Neural crest cell (in vitro differentiated cells): ENCODE results near the gene CBFA2T2. TPM values are rescaled to one million over a fixed set of nuclear protein-coding genes. Genes with fewer than 3 reads are reported as not detected.

Source experiments
- DNase-seq: peaks from one replicate; pipeline ENCODE4 v3.0.0; 2021; ENCODE audit warnings: low read depth, mixed read lengths, low spot score
- H3K27ac Mint-ChIP-seq: one replicate; pipeline ENCODE4 v1.8.0; 2021; ENCODE audit warnings: mild to moderate bottlenecking, mixed read lengths; ENCODE audit not compliant: unreplicated experiment
- H3K27me3 Mint-ChIP-seq: 2 replicates; pipeline ENCODE4 v1.8.0; 2021; ENCODE audit warnings: low read depth, mild to moderate bottlenecking, mixed read lengths
- H3K36me3 Mint-ChIP-seq: 2 replicates; pipeline ENCODE4 v1.8.0; 2021; ENCODE audit warnings: low read depth, mild to moderate bottlenecking, mixed read lengths
- H3K4me1 Mint-ChIP-seq: 2 replicates; pipeline ENCODE4 v1.8.0; 2021; ENCODE audit warnings: mixed read lengths
- H3K4me3 Mint-ChIP-seq: one replicate; pipeline ENCODE4 v1.8.0; 2021; ENCODE audit warnings: mild to moderate bottlenecking, mixed read lengths
- H3K9me3 Mint-ChIP-seq: 2 replicates; pipeline ENCODE4 v1.8.0; 2021; ENCODE audit warnings: mixed read lengths
- total RNA-seq: library from RNA; stranded (reverse); gene quantifications from 2 replicates; pipeline ENCODE4 v1.2.1, GENCODE V29; 2021
- TF ChIP-seq, protein P1 (sequence below): fragments of 200-600 bp; sonication (generic); conservative IDR thresholded peaks from 2 replicates; pipeline ENCODE4 v1.5.0; 2021; ENCODE audit warnings: antibody characterized with exemption, mild to moderate bottlenecking

Gene CBFA2T2
- total RNA-seq, 1 donor from 2014 or later = 36.5 TPM

DNA sequence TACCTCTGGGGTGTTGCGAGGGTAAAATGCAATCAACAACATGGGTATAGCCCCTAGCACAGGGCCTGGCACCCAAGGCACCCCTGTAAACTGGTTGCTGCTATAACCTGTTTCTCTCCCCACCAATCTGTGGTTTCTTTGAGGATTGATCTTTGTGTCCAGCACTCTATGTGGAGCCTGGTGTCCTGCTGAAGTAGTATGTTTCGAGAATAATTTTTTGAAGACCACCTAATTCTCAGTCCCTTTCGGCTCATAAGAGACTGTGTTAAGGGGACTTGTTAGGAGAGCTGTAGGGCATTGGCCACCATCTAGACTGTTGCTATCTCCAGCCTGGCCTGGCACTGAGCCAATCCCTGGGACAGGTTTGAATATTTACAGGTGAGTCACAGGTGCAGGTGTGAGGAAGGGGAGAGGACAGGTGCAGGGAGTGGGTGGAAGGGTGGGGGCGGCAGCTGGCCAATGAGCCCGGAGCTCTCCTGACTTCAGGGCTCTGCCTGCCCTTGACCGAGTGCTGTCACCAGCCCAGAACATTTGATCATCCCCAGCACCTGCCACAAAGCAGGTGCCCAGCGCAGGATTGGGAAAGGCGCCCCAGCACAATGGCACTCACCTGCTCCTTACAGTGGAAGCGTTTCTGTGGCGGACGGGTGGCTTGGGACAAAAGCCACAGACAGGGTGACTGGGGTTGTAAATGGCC is 164.2 kb downstream of the CBFA2T2 start:
- TF ChIP-seq, protein P1, sequence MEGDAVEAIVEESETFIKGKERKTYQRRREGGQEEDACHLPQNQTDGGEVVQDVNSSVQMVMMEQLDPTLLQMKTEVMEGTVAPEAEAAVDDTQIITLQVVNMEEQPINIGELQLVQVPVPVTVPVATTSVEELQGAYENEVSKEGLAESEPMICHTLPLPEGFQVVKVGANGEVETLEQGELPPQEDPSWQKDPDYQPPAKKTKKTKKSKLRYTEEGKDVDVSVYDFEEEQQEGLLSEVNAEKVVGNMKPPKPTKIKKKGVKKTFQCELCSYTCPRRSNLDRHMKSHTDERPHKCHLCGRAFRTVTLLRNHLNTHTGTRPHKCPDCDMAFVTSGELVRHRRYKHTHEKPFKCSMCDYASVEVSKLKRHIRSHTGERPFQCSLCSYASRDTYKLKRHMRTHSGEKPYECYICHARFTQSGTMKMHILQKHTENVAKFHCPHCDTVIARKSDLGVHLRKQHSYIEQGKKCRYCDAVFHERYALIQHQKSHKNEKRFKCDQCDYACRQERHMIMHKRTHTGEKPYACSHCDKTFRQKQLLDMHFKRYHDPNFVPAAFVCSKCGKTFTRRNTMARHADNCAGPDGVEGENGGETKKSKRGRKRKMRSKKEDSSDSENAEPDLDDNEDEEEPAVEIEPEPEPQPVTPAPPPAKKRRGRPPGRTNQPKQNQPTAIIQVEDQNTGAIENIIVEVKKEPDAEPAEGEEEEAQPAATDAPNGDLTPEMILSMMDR = no peak
- Mint-ChIP-seq H3K4me3 (peak overlapping the region; percentile 68), H3K27me3 (peaks cover 3% of the 10 kb centered on the region), H3K27ac (peak overlapping the region; percentile 54), H3K4me1 (peaks cover 25% of the 10 kb centered on the region), H3K9me3 (no peaks in the 10 kb centered on the region), H3K36me3 (peaks cover 2% of the 10 kb centered on the region)
- DNase-seq = no peak

GRCh38 chr20:33654680-33655161 is 164.8 kb downstream of the CBFA2T2 start:
- Mint-ChIP-seq H3K27ac (no peak overlapping the region), H3K4me3 (peak overlapping the region; percentile 65)
- TF ChIP-seq, protein P1 = no peak

GRCh38 chr20:33655164-33655563 is 165.3 kb downstream of the CBFA2T2 start:
- peak overlapping the region; percentile 65 for H3K4me3 Mint-ChIP-seq

More at GRCh38 chr20:33654680-33655161, 164.8 kb downstream of the CBFA2T2 start:
- DNase-seq = no peak
- Mint-ChIP-seq H3K27me3 (peaks cover 3% of the 10 kb centered on the region), H3K9me3 (no peaks in the 10 kb centered on the region), H3K36me3 (peaks cover 3% of the 10 kb centered on the region), H3K4me1 (peaks cover 19% of the 10 kb centered on the region)

DNA sequence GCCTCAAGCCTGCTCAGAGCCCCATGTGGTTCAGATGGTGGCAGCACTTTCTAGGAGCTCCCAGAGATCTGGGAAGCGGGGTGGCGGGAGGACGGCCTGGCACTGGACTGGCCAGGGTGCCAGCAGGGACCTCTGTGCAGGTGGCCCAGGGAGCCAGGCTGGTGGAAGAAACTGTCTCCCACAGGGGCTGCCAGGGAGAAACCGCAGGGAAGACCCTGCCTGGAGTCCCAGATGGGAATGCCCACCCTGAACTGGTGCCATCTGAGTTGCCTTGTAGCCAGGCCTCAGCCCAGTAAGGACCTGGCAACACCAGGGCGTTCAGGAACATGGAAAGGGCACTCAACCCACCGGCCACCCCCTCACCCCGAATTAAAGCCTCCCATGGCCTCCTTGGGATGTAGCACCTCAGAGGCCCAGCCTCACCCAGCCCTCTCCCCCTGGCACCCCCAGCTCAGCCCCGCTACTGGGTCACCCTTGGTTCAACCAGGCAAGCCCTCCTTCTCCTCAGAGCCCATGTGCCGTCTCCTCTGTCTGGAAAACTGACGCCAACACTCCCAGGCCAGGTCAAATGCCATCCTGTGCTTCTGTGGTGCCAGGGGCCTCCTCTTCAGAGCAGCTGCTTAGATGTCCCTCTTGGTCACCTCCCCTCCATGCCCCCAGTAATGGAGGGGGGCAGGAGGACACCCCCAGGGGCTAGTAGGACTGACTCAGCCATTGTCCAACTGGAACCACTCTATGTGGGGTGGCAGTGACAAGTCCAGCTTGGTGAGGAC is 166.3 kb downstream of the CBFA2T2 start:
- no peak for DNase-seq
- H3K27ac Mint-ChIP-seq = peak overlapping the region; percentile 58
- H3K9me3 Mint-ChIP-seq = no peaks in the 10 kb centered on the region

More at GRCh38 chr20:33655164-33655563, 165.3 kb downstream of the CBFA2T2 start:
- H3K4me1 Mint-ChIP-seq = peaks cover 16% of the 10 kb centered on the region
- DNase-seq = no peak
- H3K36me3 Mint-ChIP-seq = peaks cover 3% of the 10 kb centered on the region
- TF ChIP-seq, protein P1 = no peak
- H3K27me3 Mint-ChIP-seq = peaks cover 3% of the 10 kb centered on the region
- no peaks in the 10 kb centered on the region for H3K9me3 Mint-ChIP-seq
- H3K27ac Mint-ChIP-seq = no peak overlapping the region

More for the DNA sequence above, 166.3 kb downstream of the CBFA2T2 start:
- Mint-ChIP-seq H3K4me1 (peaks cover 16% of the 10 kb centered on the region), H3K27me3 (peaks cover 3% of the 10 kb centered on the region), H3K36me3 (peaks cover 3% of the 10 kb centered on the region), H3K4me3 (peak overlapping the region; percentile 19)
- TF ChIP-seq, protein P1 = no peak
